Stimulated activated CD8-positive, alpha-beta memory T cell treated with anti-CD3 and anti-CD28 coated beads, Interleukin-15, amount 100 ng/mL, for 4 hours (primary cell): ENCODE results near the gene MEX3D.
"Not testable (repeated sequence)": the region's sequence is repeated elsewhere in the genome, so short reads cannot be mapped to it uniquely, and the experiment has no call there.

Experiments used
- DNase-seq, 2 donors: peaks; one replicate each; pipeline ENCODE4 v3.0.0-alpha.2; 2020; ENCODE audit warnings: low read depth in 2 of 2

The MEX3D gene

DNA sequence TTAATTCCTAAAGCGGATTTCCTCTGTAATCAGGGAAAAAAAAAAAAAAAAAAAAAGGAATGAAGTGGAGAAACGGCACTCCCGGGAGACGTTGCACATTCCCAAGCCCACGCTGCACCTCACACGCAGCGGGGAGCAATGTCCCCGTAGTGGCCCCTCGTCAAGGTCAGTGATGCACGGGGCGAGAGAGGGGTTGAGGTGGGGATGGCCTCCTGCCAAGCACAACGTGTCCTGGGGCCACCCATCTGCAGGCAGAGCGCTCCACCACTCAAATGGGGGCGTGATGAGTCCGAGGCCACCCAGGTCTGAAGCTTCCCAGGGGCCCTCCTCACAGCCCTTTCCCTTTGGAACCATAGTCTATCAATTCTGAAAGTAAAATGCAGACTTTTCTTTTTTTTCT is 29.1 kb downstream of the MEX3D start:
- no peak for DNase-seq

DNA sequence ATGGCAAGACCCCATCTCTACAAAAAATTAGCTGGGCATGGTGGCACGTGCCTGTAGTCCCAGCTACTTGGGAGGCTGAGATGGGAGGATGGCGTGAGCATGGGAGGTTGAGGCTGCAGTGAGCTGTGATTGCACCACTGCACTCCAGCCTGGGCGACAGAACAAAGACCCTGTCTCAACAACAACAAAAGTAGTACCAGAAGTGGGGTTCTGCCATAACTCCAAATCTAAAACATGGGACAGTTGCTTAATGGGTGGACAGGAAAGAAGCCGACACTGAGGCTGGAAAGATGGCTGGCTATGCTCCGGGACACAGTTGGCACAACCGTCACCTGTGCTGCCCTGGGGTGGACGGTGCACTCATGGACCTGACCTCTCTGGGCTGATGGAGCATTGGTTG is 32.4 kb downstream of the MEX3D start:
- not testable (repeated sequence) for DNase-seq

DNA sequence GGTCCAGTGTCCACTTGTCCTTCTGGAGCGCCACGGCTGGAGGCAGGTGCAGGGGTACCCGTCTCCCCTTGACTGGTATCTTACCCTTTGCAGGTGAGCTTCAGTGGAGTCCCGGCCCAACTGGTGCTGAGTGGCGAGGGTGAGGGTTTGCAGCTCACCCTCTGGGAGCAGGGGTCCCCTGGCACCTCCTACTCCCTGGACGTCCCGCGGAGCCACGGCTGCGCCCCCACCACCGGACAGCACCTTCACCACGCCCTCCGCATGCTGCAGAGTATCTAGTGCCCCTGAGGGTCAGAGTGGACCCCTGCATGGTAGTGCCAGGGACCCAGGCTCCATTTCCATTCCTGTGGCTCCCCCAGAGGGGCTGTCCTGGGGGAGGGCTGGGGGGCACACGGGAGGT is 33.2 kb downstream of the MEX3D start:
- no peak for DNase-seq

DNA sequence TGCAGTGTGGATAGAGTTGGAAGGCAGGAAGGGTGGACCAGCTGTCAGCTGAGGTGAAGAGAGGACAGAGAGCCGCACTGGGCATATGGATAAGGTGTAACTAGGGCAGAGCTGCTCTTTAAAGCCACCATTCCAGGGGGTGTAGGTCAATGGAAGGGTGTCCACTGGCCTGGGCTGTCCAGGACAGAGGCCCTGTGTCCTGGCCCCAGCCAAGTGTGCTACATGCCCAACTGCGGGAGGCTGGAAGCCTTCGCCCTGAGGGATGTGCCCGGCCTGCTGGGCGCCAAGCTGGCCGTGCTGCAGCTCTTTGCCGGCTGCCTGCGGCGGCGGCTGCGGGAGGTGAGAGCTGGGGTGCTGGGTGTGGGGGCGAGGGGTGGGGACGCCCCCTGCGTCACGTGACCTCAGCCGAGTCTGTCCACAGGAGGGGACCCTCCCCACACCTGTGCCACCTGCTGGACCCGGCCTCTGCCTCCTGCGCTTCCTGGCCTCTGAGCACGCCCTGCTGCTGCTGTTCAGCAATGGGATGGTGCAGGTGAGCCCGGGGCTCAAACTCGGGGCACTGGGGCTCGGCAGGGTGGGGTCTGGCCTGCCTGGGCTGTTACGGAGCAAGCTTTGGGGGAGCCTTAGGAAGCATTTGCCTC is 34.5 kb downstream of the MEX3D start:
- DNase-seq = no peak

DNA sequence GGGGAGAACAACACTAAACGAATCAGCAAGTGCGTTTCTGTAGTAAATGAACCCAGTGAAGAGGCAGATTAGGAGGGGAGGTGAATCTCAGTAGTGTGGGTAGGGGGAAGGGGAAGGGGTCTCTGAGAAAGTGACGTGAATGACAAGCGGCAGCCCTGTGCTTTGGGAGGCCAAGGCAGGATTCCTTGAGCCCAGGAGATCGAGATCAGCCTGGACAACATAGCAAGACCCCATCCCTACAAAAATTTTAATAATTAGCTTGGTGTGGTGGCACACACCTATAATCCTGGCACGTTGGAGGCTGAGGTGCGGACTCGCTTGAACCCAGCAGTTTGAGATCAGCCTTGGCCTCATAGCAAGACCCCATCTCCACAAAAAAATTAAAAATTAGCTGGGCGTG is 36.1 kb downstream of the MEX3D start:
- no peak for DNase-seq

DNA sequence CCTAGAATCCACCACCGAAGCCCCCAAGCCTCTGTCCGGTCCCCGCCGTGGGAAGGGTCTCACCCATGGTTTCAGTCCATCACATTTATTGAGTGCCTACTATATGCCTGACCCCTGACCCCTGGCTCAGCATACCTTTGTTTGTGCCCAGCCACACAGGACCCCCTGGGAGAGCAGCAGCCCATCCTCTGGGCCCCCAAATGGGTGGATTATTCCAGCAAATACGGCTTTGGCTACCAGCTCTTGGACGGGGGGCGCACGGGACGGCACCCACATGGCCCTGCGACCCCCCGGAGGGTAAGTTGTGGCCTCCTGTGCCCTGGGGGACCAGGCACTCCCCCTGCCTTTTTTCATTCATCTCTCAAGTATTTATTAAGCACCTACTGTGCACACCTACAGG is 36.5 kb downstream of the MEX3D start:
- no peak for DNase-seq

DNA sequence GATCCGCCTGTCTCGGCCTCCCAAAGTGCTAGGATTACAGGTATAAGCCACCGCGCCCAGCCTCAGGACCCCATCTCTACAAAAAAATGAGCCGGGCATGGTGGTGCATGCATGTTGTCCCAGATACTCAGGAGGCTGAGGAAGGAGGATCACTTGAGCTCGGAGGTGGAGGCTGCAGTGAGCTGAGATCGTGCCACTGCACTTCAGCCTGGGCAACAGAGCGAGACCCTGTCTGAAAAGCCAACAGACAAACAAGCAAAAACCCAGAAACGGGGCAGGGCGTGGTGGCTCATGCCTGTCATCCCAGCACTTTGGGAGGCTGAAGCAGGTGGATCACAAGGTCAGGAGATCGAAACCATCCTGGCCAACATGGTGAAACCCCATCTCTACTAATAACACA is 37.3 kb downstream of the MEX3D start:
- not testable (repeated sequence) for DNase-seq

DNA sequence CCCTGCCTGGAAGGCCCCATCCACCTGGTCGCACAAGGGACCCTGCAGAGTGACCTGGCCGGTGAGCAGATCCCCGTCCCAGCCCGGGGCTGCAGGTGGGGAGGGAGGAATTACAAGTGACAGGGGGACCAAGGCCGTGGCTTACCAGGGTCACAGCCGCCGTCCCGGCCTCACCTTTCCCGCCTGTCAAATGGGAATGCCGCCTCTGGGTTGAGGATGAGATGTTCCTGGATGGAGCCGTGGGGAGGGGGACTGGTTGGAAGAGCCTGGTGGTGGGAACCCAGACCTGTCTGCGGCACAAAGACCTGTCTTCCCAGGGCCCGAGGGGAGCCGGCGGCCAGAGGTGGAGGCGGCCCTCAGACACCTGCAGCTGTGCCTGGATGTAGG is 38.7 kb downstream of the MEX3D start:
- no peak for DNase-seq

DNA sequence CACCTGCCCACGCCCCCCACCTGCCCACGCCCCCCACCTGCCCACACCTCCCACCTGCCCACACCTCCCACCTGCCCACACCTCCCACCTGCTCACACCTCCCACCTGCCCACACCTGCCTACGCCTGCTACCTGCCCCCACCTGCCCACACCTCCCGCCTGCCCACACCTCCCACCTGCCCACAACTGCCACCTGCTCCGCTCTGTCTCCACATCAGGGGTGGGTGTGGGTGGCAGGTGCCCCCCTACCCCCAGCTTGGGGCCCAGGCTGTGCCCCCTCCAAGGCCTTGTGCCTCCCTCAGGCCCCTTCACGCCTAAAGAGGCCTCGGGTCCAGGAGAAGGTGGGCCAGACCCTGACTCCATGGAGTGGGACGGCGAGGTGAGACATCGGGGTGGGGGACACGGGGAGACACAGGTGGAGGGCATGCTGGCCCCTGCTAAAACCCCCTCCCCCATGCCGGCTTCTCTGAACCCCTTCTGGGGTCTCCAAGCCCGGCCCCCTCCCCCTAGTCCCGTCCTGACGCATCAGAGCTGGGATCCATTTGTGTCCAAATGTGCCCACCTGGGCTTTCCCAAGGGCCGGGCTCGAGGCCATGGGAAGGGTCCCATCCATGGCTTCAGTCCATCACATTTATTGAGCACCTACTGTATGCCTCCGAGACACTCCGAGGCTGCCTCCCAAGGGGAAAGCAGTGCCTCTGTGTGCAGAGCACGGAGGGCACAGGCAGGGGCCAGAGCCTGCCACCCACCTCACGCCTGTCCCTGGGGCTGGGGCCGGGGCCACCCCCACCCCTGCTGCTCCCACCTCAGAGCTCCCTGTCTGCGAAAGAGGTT is 39.3 kb downstream of the MEX3D start:
- no peak for DNase-seq

DNA sequence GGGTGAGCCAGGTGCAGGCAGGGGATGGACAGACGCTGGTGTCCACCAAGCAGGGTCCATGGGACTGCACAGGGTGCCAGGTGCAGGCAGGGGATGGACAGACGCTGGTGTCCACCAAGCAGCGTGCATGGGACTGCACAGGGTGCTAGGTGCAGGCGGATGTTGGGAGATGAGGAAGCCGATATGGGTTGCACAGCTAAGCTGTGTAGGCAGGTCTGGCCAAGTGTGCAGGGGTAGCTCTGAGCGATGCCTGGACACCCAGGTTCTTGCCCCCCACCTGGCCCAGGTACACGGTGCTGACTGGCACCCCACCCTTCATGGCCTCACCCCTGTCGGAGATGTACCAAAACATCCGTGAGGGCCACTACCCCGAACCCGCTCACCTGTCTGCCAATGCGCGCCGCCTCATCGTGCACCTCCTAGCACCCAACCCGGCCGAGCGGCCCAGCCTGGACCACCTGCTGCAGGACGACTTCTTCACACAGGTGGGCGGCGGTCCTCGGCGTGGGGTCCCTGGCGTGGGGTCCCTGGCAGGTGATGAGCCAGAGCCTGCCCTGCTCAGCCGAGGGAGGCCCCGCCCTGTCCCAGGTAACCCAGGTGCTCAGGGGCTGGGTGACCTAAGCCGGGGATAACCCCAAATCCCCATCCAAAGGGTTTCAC is 40.3 kb downstream of the MEX3D start:
- no peak for DNase-seq

DNA sequence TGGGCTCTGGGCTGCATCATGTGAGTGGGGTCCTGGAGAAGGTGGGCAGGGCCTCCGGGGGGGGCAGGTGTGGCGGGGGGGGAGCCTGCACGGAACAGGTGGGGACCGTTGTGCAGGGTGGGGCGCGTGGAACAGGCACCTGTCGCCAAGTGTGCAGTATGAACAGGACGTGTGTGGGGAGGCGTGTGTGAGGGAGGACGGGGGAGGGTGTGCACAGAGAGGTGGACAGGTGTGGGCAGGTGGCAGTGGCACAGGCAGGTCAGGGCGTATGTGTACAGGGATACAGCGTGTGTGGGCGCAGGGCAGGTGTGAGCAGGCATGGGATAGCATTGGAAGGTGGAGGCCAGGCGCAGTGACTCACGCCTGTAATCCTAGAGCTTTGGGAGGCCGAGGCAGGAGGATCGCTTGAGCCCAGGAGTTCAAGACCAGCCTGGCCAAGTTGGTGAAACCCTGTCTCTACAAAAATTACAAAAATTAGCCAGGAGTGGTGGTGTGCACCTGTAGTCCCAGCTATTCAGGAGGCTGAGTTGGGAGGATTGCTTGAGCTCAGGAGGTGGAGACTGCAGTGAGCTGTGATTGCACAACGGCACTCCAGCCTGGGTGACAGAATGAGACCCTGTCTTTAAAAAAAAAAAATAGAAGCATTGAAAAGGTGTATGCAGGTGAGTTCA is 41.0 kb downstream of the MEX3D start:
- DNase-seq = no peak

DNA sequence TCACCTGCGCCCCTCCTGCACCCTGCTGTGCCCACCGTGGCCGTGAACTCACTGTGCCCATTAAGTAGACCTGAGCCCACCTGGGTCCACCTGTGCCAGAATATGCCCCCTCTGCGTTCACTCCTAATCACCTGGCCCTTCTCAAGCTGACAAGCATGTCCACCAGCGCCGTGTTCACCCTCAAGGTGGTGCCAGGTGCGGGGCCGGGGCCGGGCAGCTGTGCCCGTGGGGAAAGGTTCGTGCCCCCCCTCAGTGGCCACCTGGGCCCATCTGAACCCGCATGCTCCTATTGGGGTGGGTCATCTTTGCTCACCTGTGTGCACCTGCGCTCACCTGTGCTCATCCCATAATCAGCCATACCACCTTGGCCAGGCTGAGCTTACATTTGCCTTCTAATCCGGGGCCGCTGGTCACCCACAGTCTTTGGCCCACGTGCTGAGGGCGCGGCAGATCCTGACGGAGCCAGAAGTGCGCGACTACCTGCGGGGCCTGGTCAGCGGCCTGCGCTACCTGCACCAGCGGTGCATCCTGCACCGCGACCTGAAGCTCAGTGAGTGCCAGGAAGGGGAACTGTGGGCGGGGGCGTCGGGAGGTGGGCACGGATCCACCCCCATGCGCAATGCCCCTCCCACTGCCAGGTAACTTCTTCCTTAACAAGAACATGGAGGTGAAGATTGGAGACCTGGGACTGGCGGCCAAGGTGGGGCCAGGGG is 41.9 kb downstream of the MEX3D start:
- no peak for DNase-seq

DNA sequence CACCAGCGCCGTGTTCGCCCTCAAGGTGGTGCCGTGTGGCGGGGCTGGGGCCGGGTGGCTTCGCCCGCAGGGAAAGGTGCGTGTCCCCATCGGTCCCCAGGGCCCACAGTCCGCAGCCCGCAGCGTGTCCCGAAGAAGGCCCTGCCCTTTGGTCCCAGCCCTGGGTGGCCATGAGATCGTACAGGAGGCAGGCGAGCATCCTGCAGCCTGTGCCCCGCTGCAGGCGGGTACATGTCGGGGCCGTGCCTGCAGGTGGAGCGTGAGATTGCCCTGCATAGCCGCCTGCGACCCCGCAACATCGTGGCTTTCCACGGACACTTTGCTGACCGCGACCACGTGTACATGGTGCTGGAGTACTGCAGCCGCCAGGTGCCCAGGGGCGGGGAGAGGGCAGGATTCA is 42.8 kb downstream of the MEX3D start:
- DNase-seq = no peak

DNA sequence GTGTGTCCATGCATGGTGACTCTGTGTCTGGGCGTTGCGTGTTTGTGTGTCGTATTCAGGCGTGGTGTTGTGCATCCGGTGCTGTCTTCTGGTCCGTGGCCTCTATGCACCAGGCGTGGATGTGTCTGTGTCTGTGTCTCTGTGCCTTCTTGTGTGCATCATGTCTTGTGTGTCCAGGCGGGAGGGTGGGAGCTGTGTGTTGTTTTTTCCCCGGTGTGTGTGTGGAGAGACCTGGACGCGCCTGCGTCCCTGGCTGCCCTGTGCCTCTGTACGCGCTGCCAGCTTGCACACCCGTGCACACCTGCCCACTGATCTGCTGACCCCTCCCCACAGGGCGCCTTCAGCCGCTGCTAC is 43.2 kb downstream of the MEX3D start:
- no peak for DNase-seq

DNA sequence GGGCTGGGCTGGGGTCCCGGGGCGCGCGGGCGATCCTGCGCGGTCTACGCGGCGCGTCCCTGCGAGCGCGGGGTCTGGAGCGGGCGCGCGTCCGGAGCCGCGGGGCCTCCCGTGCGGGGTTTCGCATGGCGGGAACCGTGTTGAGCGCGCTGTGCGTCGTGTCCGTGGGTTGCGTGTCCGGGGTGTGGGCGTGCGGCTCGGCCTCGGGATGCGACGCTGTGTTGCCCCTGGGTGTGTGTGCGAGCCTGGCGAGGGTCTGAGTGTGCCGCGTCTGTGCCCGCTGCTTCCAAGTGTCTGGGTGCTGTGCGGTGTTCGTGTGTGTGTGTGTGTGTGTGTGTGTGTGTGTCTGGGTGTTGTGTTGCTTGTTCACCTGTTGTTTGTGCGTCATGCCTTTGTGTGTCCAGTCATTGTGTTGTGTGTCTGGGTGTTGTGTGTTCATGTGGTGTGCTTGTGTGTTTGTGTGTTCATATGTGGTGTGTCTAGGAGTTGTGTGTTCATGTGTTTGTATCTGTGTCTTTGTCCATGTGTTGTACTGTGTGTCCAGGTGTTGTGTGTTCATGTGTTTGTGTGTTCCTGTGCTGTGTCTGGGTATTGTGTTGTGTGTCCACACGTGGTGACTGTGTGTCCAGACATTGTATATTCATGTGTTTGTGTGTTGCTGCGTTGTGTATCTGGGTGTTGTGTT is 43.7 kb downstream of the MEX3D start:
- no peak for DNase-seq

DNA sequence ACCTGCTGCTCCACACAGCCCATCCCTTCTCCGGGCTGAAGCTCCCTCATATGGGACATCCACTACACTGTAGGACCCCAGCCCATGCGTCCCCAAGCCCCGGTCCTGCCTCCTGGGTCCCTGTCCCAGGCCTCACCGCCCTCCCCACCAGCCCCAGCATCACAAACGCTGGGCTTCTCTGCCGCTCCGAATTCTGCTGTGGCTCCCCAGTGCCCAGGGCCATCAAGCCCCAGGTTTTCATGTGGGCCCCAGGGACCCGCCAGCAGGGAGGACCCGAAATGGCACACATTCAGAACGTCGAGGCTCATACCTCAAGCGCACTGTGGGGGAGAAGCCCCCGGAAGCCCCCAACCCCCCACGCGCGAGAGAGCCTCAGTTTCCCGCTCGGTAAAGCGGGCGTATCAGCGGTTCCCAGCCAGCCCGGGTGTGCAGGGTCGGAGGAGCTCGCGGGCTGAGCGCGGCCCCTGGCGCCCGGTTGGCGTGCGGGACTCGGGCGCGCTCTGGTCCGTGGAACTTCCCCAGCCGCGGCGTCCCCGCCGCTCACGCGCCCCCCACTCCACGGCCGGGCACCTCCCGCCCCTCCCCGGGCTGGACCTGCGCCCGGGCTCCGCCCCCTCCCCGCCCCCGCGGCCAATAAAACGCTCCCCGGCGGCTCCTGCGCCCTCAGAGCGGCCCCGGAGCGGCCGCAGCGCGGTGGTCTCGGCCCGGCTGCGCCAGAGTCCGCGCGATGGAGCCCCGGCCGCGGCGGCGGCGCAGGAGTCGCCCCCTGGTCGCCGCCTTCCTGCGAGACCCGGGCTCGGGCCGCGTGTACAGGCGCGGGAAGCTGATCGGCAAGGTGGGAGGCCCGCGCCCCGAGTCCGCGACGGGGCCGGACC is 44.5 kb downstream of the MEX3D start, which contains the start of gene PLK5:
TSS of gene PLK5 (plus strand) at position 666 of the 875 bp plus-strand sequence. CDS start 2,920 bp downstream, outside the sequence.
- DNase-seq = no peak

DNA sequence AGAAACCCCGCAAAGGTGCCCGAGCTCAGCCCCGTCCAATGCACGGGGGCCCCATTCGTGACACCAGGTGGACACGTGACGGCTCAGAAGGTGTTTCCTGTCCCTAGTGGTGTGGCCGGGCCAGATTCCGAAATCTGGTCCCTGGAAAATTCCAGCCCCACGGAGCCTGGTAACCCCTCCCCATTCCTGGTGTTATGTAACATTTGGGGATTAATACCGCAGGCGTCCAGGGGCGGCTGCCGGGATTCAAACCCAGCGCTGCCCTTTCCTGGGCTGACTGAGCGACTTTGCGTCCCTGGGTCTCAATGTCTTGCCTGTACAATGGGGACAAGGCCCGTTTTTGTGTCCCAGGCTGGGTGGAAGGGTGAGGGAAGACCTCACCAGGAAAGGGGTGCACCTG is 45.3 kb downstream of the MEX3D start:
- DNase-seq = no peak

DNA sequence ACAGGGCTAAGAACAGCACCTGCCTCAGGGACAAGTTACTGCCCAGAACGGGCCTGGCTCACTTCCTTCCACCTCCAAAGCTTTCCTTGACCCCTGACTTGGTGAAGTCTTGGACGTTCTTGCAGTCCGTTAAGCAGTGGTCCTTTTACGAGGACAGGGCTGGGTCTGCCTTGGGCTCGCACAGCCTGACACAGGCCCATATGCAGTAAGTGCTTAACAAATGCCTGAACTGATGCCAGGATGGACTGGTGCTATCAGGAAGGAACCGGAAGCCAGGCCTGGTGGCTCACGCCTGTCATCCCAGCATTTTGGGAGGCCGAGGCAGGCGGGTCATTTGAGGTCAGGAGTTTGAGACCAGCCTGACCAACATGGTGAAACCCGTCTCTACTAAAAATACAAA is 46.1 kb downstream of the MEX3D start:
- no peak for DNase-seq

DNA sequence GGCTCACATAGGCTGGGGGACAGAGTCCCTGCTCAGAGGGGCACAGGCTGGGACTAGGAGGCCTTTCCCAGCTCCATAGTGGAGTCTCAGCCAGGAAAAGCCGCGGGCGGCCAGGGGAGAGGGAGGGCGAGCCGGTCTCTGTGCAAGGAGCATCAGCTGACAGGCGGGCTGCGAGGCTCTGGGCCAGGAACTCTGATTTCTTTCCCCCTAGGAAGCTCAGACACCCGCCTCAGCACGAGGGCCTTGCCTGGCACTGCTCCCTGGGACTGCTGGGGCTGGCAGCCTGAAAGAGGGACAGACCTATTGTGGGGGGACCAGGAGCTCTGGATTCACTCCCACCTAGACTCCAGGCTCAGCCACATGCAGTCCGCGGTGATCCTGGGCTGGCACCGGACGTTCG is 46.5 kb downstream of the MEX3D start:
- no peak for DNase-seq

DNA sequence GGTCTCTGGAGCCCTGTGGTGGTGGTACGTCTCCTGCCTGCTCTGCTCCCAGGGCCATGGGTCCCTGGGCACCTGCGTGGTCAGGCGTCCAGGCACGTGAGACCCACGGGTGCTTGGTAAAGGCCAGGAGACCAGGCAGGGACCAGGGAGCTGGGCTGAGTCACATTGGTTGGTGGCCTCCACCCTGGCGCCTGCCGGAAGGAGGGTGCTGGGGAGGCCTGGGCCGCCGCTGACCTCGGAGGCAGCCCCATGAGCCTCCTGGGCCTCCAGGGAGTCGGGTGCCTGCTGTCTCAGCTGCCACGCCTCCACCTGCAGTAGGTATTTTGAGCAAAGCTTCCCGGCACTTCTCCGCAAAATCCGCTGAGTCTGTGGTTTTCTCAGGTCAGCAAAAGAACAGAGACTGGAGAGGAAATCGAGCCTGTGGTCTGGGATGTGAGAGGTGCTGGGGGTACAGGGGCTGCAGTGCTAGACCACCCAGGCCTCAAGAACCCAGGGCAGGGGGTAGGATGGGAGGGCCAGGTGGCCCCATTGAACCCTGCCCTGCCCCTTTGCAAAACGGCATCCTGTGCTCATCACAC is 47.8 kb downstream of the MEX3D start:
- no peak for DNase-seq
